Measurements from ENCODE around the gene CCDC50.

DNA sequence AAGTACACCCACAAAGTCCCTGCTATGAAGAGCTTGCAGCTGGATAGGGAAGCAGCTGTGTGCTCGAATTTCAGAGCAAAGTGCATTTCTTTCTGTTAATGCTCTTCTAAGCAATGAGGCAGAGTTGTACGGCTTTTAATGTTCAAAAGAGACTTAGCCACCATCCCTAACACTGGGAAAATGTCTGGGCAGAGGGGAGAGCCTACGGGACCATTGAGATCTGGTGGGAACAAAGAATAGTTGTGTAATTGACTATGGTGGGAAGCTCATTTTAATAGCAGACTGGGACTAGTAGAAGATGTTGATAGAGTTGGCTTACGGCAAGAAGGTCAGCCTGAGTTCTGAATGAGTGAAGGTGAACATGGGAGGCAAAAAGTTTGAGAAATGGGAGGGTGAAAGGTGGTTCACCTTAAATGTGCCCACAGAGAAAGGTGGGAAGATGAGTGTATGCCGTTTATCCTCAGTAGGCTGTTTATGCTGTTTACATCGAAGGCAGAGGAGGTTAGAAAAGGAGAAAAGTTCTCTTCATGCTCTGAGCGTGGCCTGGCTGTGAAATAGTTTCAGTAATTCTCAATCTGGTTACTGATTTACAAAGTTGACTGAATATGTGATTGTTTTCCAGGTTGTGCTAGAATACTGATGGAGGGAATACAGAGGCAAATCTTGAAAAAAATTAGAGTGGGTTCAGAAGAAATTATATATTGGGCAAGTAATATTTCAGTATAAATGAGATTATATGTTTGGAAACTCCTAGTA, 24.0 kb downstream of the CCDC50 start:
- TF ChIP-seq, protein P1, sequence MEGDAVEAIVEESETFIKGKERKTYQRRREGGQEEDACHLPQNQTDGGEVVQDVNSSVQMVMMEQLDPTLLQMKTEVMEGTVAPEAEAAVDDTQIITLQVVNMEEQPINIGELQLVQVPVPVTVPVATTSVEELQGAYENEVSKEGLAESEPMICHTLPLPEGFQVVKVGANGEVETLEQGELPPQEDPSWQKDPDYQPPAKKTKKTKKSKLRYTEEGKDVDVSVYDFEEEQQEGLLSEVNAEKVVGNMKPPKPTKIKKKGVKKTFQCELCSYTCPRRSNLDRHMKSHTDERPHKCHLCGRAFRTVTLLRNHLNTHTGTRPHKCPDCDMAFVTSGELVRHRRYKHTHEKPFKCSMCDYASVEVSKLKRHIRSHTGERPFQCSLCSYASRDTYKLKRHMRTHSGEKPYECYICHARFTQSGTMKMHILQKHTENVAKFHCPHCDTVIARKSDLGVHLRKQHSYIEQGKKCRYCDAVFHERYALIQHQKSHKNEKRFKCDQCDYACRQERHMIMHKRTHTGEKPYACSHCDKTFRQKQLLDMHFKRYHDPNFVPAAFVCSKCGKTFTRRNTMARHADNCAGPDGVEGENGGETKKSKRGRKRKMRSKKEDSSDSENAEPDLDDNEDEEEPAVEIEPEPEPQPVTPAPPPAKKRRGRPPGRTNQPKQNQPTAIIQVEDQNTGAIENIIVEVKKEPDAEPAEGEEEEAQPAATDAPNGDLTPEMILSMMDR (IDR thresholded peaks at IDR 0.05) = no peak
- TF ChIP-seq POLR2A (IDR thresholded peaks at IDR 0.05) = no peak

All from lower leg skin (tissue), 3 donors.